HCT116 (cell line): ENCODE results near the gene DHX15. TPM values are rescaled to one million over a fixed set of nuclear protein-coding genes. Genes with fewer than 3 reads are reported as not detected.

Experiments used
- ATAC-seq: fragments of 200-7000 bp; cut with Tn5 transposase; 2 replicates; pipeline ENCODE4 v1.9.1; 2020; ENCODE audit warnings: mild to moderate bottlenecking, moderate library complexity
- BruUV-seq: library from RNA; stranded (reverse); fragments of 400-500 nt; replicated peaks from 2 replicates; lab custom pipeline; 2021; lab: Mats Ljungman, UMichigan
- CTCF ChIA-PET: fragments of 300-600 bp; sonication (Branson Sonifier 250); formaldehyde crosslinking; loops from one replicate; lab custom pipeline; 2021; ENCODE audit warnings: antibody characterized with exemption; lab: Charles Lee
- POLR2A ChIA-PET: fragments of 300-600, 350-600 bp; sonication (Branson Sonifier 250); formaldehyde crosslinking; loops from one replicate; lab custom pipeline; 2021; ENCODE audit warnings: antibody characterized with exemption; lab: Charles Lee
- RAD21 ChIA-PET, 2 experiments: fragments of 300-600 bp; sonication (Branson Sonifier 250); formaldehyde crosslinking; loops; one replicate each; lab custom pipeline; 2023; ENCODE audit warnings: low total read pairs in 2 of 2; ENCODE audit not compliant: uncharacterized antibody in 2 of 2, unreplicated experiment in 2 of 2, low non-redundant PET in 1 of 2; lab: Charles Lee
- DNase-seq: peaks from one replicate; pipeline ENCODE4 v3.0.0-alpha.2; 2010; ENCODE audit warnings: low read depth, low spot score
- H2AFZ ChIP-seq: fragments of 200-600 bp; shearing (Covaris generic), sonication (generic); 2 replicates; pipeline ENCODE4 v1.6.1; 2017; ENCODE audit warnings: low read depth, mixed run types, mixed read lengths, antibody characterized with exemption, low read length; ENCODE audit not compliant: poor library complexity, severe bottlenecking
- H3K27ac ChIP-seq: 2 replicates; pipeline ENCODE4 v1.5.1; 2012; ENCODE audit warnings: low read depth, low read length
- H3K27me3 ChIP-seq: fragments of 200-600 bp; sonication (generic); 2 replicates; pipeline ENCODE4 v1.6.1; 2016; ENCODE audit warnings: mixed run types, low read length, mixed read lengths; ENCODE audit not compliant: insufficient read depth
- H3K36me3 ChIP-seq, 2 experiments: fragments of 200-500 bp in 1 of 2; fragments of 200-600 bp in 1 of 2; sonication (Bioruptor generic) in 1 of 2; sonication (generic) in 1 of 2; 2 replicates each; pipeline versions ENCODE4 v1.5.1 to v1.6.1; 2014 to 2016; ENCODE audit warnings: low read length in 2 of 2, inconsistent platforms in 1 of 2, mixed read lengths in 1 of 2, mixed run types in 1 of 2; ENCODE audit not compliant: insufficient read depth in 2 of 2, control insufficient read depth in 1 of 2
- H3K4me1 ChIP-seq, 2 experiments: fragments of 200-600 bp in 1 of 2; sonication (generic) in 1 of 2; 2 replicates each; pipeline versions ENCODE4 v1.5.1 to v1.6.1; 2012 to 2017; ENCODE audit warnings: low read length in 2 of 2, inconsistent platforms in 1 of 2, mild to moderate bottlenecking in 1 of 2, mixed read lengths in 1 of 2, mixed run types in 1 of 2, moderate library complexity in 1 of 2; ENCODE audit not compliant: insufficient read depth in 2 of 2, control insufficient read depth in 1 of 2
- H3K4me2 ChIP-seq: fragments of 200-600 bp; sonication (generic); 2 replicates; pipeline ENCODE4 v1.6.1; 2017; ENCODE audit warnings: mixed run types, low read length, mixed read lengths
- H3K4me3 ChIP-seq, 2 experiments: fragments of 200-600 bp in 1 of 2; sonication (generic) in 1 of 2; replicated peaks in 1 of 2; 2 replicates each; pipeline ENCODE4 v1.5.1; 2011 to 2016; ENCODE audit warnings: low read length in 2 of 2, control low read depth in 1 of 2, low read depth in 1 of 2, mild to moderate bottlenecking in 1 of 2, mixed read lengths in 1 of 2, mixed run types in 1 of 2
- H3K79me2 ChIP-seq: fragments of 200-600 bp; sonication (generic); 2 replicates; pipeline ENCODE4 v1.6.1; 2017; ENCODE audit warnings: mild to moderate bottlenecking, mixed run types, low read length, moderate library complexity, mixed read lengths; ENCODE audit not compliant: insufficient read depth
- H3K9ac ChIP-seq: fragments of 200-600 bp; sonication (generic); 2 replicates; pipeline ENCODE4 v1.6.1; 2016; ENCODE audit warnings: low read length, mixed read lengths
- H3K9me2 ChIP-seq: fragments of 200-600 bp; sonication (generic), shearing (Covaris generic); 2 replicates; pipeline ENCODE4 v1.6.1; 2017; ENCODE audit warnings: mixed run types, mild to moderate bottlenecking, moderate library complexity; ENCODE audit not compliant: insufficient read depth
- H3K9me3 ChIP-seq, 2 experiments: fragments of 200-500 bp in 1 of 2; fragments of 200-600 bp in 1 of 2; sonication (Bioruptor generic) in 1 of 2; sonication (generic) in 1 of 2; 2 replicates each; pipeline ENCODE4 v1.6.1; 2014 to 2017; ENCODE audit warnings: low read length in 2 of 2, mixed read lengths in 2 of 2, inconsistent platforms in 1 of 2, low read depth in 1 of 2, mild to moderate bottlenecking in 1 of 2, mixed run types in 1 of 2, moderate library complexity in 1 of 2; ENCODE audit not compliant: control insufficient read depth in 1 of 2, insufficient read depth in 1 of 2
- H4K20me1 ChIP-seq: fragments of 200-600 bp; sonication (generic), shearing (Covaris generic); 2 replicates; pipeline ENCODE4 v1.6.1; 2017; ENCODE audit warnings: mixed run types, mild to moderate bottlenecking, moderate library complexity; ENCODE audit not compliant: insufficient read depth
- CBX3 ChIP-seq: IDR thresholded peaks from 2 replicates; pipeline ENCODE4 v1.6.1; 2012; ENCODE audit warnings: low read depth
- EGR1 ChIP-seq: IDR thresholded peaks from 2 replicates; pipeline ENCODE4 v1.6.1; 2012; ENCODE audit warnings: low read depth
- EZH2 ChIP-seq: fragments of 200-600 bp; sonication (generic); IDR thresholded peaks from 2 replicates; pipeline ENCODE4 v1.6.1; 2017; ENCODE audit warnings: antibody characterized with exemption, mixed run types
- EZH2phosphoT487 ChIP-seq: fragments of 200-600 bp; IDR thresholded peaks from 2 replicates; pipeline ENCODE4 v1.6.1; 2018; ENCODE audit warnings: antibody characterized with exemption, borderline replicate concordance
- FOSL1 ChIP-seq: IDR thresholded peaks from 2 replicates; pipeline ENCODE4 v1.6.1; 2012; ENCODE audit warnings: low read depth
- JUND ChIP-seq: IDR thresholded peaks from 2 replicates; pipeline ENCODE4 v1.6.1; 2012
- POLR2A ChIP-seq: IDR thresholded peaks from 2 replicates; pipeline ENCODE4 v1.7.0; 2011; ENCODE audit warnings: borderline replicate concordance; ENCODE audit not compliant: insufficient read depth, insufficient read length; ENCODE audit errors: extremely low read depth
- POLR2AphosphoS5 ChIP-seq: IDR thresholded peaks from 2 replicates; pipeline ENCODE4 v1.6.1; 2011; ENCODE audit warnings: mild to moderate bottlenecking, low read depth, low read length, moderate library complexity
- RAD21 ChIP-seq: IDR thresholded peaks from 2 replicates; pipeline ENCODE4 v1.6.1; 2012; ENCODE audit warnings: low read depth, mild to moderate bottlenecking
- SIN3A ChIP-seq: IDR thresholded peaks from 2 replicates; pipeline ENCODE4 v1.6.1; 2012; ENCODE audit warnings: low read depth
- SRF ChIP-seq: IDR thresholded peaks from 2 replicates; pipeline ENCODE4 v1.6.1; 2012; ENCODE audit warnings: low read depth
- TCF7L2 ChIP-seq: IDR thresholded peaks from 2 replicates; pipeline ENCODE4 v1.7.0; 2011; ENCODE audit warnings: borderline replicate concordance, inconsistent platforms; ENCODE audit not compliant: insufficient read depth, insufficient read length; ENCODE audit errors: extremely low read depth
- ZFX ChIP-seq: fragments of 450-650 bp; IDR thresholded peaks from 2 replicates; pipeline ENCODE4 v1.6.1; 2017
- intact Hi-C: fragments of 100-400 bp; cut with micrococcal nuclease; formaldehyde crosslinking; loops from 2 replicates; pipeline ENCODE4 v1.10.0; 2022
- total RNA-seq: library from RNA; stranded (reverse); gene quantifications from one replicate; pipeline ENCODE4 v1.2.1, GENCODE V29; 2021; ENCODE audit not compliant: unreplicated experiment
- TF ChIP-seq, protein P1 (sequence below): IDR thresholded peaks from 2 replicates; pipeline ENCODE4 v1.6.1; 2012
- TF ChIP-seq, protein P2 (sequence below): IDR thresholded peaks from 2 replicates; pipeline ENCODE4 v1.6.1; 2012; ENCODE audit warnings: low read depth
- TF ChIP-seq, protein P3 (sequence below): IDR thresholded peaks from 2 replicates; pipeline ENCODE4 v1.6.1; 2012

The DHX15 gene
- total RNA-seq, 1 experiment from 2014 or later = 195 TPM

DNA sequence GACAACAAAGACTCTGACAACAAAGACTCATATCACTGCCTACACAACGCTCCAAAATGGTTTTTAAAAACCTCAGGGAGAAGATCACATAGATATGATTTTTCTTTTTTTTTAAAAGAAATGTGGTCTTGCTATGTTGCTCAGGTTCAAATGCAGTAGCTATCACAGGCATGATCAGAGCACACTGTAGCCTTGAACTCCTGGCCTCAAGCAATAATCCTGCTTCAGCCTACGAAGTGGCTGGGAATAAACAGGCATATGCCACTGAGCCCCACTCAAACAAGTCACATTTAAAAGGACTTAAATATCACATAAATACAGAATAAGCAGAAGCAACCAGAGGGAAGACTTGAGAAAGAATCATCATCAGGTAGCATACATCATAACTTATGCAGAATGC lies 14.7 kb downstream of the DHX15 start (continued):
- TF ChIP-seq FOSL1 = no peak

DNA sequence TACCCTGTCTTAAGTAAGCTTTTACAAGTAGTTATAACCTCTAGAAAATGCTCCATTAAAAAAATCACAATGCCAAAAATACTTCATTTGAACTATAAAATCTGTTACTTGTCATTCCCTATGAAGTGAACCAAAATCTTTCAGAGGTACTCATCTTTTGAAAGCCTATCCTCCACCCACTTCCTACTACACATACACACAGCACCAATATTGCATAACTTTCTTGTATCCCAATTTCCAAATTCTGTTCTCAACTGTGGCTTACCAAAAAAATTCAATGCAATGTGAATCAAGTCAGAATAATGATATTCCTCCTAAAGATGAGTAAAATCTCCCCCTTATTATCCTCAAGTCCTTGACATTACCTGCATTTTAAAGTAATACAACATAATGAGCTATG lies 15.9 kb downstream of the DHX15 start:
- ATAC-seq (no peak), DNase-seq (no peak)
- Histone ChIP-seq H3K4me1 (no peaks in the 10 kb centered on the region), H3K36me3 (peaks cover 25 to 37% of the 10 kb centered on the region in 2 experiments; a peak in 3 of 4 replicates), H3K9me3 (no peaks in the 10 kb centered on the region), H3K4me3 (no peak overlapping the region), H3K9ac (no peak overlapping the region), H3K4me2 (no peak overlapping the region), H3K27ac (no peak overlapping the region), H3K79me2 (peaks cover 100% of the 10 kb centered on the region), H3K27me3 (no peaks in the 10 kb centered on the region), H3K9me2 (no peaks in the 10 kb centered on the region), H4K20me1 (peaks cover 79% of the 10 kb centered on the region), H2AFZ (no peak overlapping the region)
- POLR2A ChIA-PET = interaction anchor here (2.5 kb wide), 1 partner anchor 16 kb away, joined by 10 read pairs; the partner anchor contains the start of gene DHX15
- RAD21 ChIA-PET = no interaction called here
- intact Hi-C loops = no loop called here
- no TSS peak for BruUV-seq
- TF ChIP-seq SRF (no peak), TCF7L2 (no peak), RAD21 (no peak), SIN3A (no peak), POLR2A (no peak), EZH2phosphoT487 (no peak)
- CTCF ChIA-PET = interaction anchor here (1.7 kb wide), 1 partner anchor 17 kb away, joined by 6 read pairs; no protein-coding TSS in a partner anchor

DNA sequence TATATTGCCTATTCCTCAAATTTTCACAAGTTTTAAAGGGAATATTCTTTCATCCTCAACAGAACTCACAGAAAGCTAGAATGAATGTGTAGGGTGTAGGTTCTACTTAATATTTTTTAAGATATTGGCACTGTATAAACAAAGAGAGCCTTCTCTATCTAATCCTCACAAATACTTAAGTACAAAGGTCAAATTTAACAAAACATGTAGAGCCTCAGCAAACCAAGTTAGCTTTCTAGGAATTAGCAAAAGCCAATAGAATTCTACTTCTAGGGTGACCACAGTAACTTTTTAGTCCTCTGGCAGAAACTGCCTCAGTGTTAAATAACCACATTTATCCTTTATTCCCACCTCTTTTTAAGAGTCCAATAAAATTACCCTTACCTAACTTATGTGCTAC lies 19.3 kb downstream of the DHX15 start:
- BruUV-seq = no TSS peak
- H3K36me3 ChIP-seq = peaks cover 7 to 23% of the 10 kb centered on the region in 2 experiments; a peak in 3 of 4 replicates
- H3K79me2 ChIP-seq = peaks cover 100% of the 10 kb centered on the region
- no peak for ATAC-seq
- no peak overlapping the region for H3K27ac ChIP-seq
- H3K9ac ChIP-seq = no peak overlapping the region
- H3K4me2 ChIP-seq = no peak overlapping the region
- H3K9me3 ChIP-seq = no peaks in the 10 kb centered on the region
- ChIA-PET POLR2A (no interaction called here), CTCF (no interaction called here), RAD21 (no interaction called here)
- H3K4me1 ChIP-seq = no peaks in the 10 kb centered on the region
- no peaks in the 10 kb centered on the region for H3K9me2 ChIP-seq
- no peaks in the 10 kb centered on the region for H3K27me3 ChIP-seq
- intact Hi-C loops = no loop called here
- H3K4me3 ChIP-seq = no peak overlapping the region
- DNase-seq = no peak
- no peak overlapping the region for H2AFZ ChIP-seq
- peaks cover 81% of the 10 kb centered on the region for H4K20me1 ChIP-seq
- no peak for TF ChIP-seq EZH2
- no peak for TF ChIP-seq POLR2A
- TF ChIP-seq, protein P1, sequence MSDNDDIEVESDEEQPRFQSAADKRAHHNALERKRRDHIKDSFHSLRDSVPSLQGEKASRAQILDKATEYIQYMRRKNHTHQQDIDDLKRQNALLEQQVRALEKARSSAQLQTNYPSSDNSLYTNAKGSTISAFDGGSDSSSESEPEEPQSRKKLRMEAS = no peak
- no peak for TF ChIP-seq EGR1
- TF ChIP-seq, protein P2, sequence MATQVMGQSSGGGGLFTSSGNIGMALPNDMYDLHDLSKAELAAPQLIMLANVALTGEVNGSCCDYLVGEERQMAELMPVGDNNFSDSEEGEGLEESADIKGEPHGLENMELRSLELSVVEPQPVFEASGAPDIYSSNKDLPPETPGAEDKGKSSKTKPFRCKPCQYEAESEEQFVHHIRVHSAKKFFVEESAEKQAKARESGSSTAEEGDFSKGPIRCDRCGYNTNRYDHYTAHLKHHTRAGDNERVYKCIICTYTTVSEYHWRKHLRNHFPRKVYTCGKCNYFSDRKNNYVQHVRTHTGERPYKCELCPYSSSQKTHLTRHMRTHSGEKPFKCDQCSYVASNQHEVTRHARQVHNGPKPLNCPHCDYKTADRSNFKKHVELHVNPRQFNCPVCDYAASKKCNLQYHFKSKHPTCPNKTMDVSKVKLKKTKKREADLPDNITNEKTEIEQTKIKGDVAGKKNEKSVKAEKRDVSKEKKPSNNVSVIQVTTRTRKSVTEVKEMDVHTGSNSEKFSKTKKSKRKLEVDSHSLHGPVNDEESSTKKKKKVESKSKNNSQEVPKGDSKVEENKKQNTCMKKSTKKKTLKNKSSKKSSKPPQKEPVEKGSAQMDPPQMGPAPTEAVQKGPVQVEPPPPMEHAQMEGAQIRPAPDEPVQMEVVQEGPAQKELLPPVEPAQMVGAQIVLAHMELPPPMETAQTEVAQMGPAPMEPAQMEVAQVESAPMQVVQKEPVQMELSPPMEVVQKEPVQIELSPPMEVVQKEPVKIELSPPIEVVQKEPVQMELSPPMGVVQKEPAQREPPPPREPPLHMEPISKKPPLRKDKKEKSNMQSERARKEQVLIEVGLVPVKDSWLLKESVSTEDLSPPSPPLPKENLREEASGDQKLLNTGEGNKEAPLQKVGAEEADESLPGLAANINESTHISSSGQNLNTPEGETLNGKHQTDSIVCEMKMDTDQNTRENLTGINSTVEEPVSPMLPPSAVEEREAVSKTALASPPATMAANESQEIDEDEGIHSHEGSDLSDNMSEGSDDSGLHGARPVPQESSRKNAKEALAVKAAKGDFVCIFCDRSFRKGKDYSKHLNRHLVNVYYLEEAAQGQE = no peak
- TF ChIP-seq, protein P3, sequence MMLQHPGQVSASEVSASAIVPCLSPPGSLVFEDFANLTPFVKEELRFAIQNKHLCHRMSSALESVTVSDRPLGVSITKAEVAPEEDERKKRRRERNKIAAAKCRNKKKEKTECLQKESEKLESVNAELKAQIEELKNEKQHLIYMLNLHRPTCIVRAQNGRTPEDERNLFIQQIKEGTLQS = no peak
- no peak for TF ChIP-seq SIN3A
- no peak for TF ChIP-seq FOSL1
- no peak for TF ChIP-seq TCF7L2
- no peak for TF ChIP-seq JUND
- TF ChIP-seq EZH2phosphoT487 = no peak
- no peak for TF ChIP-seq ZFX
- TF ChIP-seq POLR2AphosphoS5 = no peak
- TF ChIP-seq CBX3 = no peak
